Fibroblast of lung (primary cell): Measurements from ENCODE around the gene TMPO. TPM values are rescaled to one million over a fixed set of nuclear protein-coding genes. Genes with fewer than 3 reads are reported as not detected.

ENCODE experiments used
- DNase-seq, 2 donors: peaks; one replicate each; pipeline versions ENCODE4 v3.0.0 to v3.0.0-alpha.2; 2010; ENCODE audit warnings: low read depth in 2 of 2
- H2AFZ ChIP-seq: 2 replicates; pipeline ENCODE4 v1.5.1; 2012; ENCODE audit warnings: low read length, control low read depth, inconsistent platforms
- H3K27ac ChIP-seq: 2 replicates; pipeline ENCODE4 v1.5.1; 2011; ENCODE audit warnings: low read length, control low read depth; ENCODE audit not compliant: insufficient read depth
- H3K27me3 ChIP-seq: 2 replicates; pipeline ENCODE4 v1.5.1; 2011; ENCODE audit warnings: mild to moderate bottlenecking, low read length; ENCODE audit not compliant: control insufficient read depth, insufficient read depth
- H3K36me3 ChIP-seq: 2 replicates; pipeline ENCODE4 v1.5.1; 2011; ENCODE audit warnings: low read length; ENCODE audit not compliant: control insufficient read depth, insufficient read depth
- H3K4me1 ChIP-seq: 2 replicates; pipeline ENCODE4 v1.5.1; 2011; ENCODE audit warnings: low read length; ENCODE audit not compliant: control insufficient read depth, insufficient read depth; ENCODE audit errors: extremely low read depth
- H3K4me2 ChIP-seq: 2 replicates; pipeline ENCODE4 v1.5.1; 2011; ENCODE audit warnings: low read length, control low read depth; ENCODE audit not compliant: insufficient read depth; ENCODE audit errors: extremely low read depth
- H3K4me3 ChIP-seq, 4 experiments: fragments of 200-600 bp in 1 of 4; sonication (generic) in 1 of 4; replicated peaks in 1 of 4; 2 replicates each; pipeline ENCODE4 v1.5.1; 2011 to 2016; ENCODE audit warnings: low read length in 4 of 4, low read depth in 3 of 4, mild to moderate bottlenecking in 3 of 4, control low read depth in 2 of 4, inconsistent platforms in 1 of 4, mixed read lengths in 1 of 4; ENCODE audit not compliant: insufficient read depth in 1 of 4; ENCODE audit errors: control extremely low read depth in 1 of 4
- H3K79me2 ChIP-seq: 2 replicates; pipeline ENCODE4 v1.5.1; 2012; ENCODE audit warnings: mild to moderate bottlenecking, low read length, inconsistent platforms; ENCODE audit not compliant: control insufficient read depth, insufficient read depth
- H3K9ac ChIP-seq: 2 replicates; pipeline ENCODE4 v1.5.1; 2011; ENCODE audit warnings: mild to moderate bottlenecking, low read length, control low read depth; ENCODE audit not compliant: insufficient read depth
- H3K9me3 ChIP-seq: 2 replicates; pipeline ENCODE4 v1.5.1; 2012; ENCODE audit warnings: low read depth, low read length; ENCODE audit not compliant: control insufficient read depth, insufficient read depth
- H4K20me1 ChIP-seq: 2 replicates; pipeline ENCODE4 v1.5.1; 2011; ENCODE audit warnings: low read length; ENCODE audit not compliant: control insufficient read depth, insufficient read depth; ENCODE audit errors: extremely low read depth
- EZH2 ChIP-seq: IDR thresholded peaks from 2 replicates; pipeline ENCODE4 v1.5.1; 2012; ENCODE audit warnings: low read length, control low read depth, mild to moderate bottlenecking; ENCODE audit errors: missing control alignments
- polyA plus RNA-seq, 2 donors: library from polyadenylated mRNA; depleted of rRNA in 1 of 2; stranded (reverse) in 1 of 2; unstranded in 1 of 2; fragments of >200 nt; gene quantifications; 2 replicates each; pipeline ENCODE4 v1.2.1, GENCODE V29; 2011 to 2012; ENCODE audit warnings: missing spikeins in 1 of 2
- total RNA-seq: library from RNA; depleted of rRNA; stranded (reverse); fragments of >200 nt; gene quantifications from 2 replicates; pipeline ENCODE4 v1.2.1, GENCODE V29; 2014
- TF ChIP-seq, protein P1 (sequence below), 2 donors: IDR thresholded peaks in 1 of 2; conservative IDR thresholded peaks in 1 of 2; 1 replicate in 1 of 2; 2 replicates in 1 of 2; pipeline ENCODE4 v1.5.1; 2011 to 2012; ENCODE audit warnings: low read length in 2 of 2, control low read depth in 1 of 2, inconsistent platforms in 1 of 2, low read depth in 1 of 2, mild to moderate bottlenecking in 1 of 2

TMPO gene
- total and polyA plus RNA-seq, 2 donors (not counting 1 experiment from before 2014, with no cell fraction given), result 37.7 to 42.1 TPM

DNA sequence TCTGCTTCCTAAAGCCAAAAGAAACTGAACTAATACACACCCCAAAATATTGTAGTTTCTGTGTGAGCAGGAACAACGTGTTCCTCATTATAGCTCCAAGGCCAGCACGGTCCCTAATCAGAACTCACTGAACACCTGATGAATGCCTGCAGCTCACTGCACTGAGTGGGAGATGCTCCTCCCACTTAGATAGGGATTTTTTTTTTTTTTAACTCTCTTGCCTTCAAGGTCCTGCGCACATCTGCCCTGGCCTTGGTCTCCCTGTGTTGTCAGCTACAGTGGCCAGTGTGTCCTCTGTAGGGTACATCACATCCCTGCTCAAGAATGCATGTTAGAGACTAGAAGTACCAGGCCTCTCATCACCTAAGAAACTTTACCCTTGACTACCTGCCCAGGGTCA is 44.3 kb upstream of the TMPO start:
- H3K4me2 ChIP-seq, result no peak overlapping the region
- no peak for DNase-seq
- H3K79me2 ChIP-seq, result no peaks in the 10 kb centered on the region
- H3K4me3 ChIP-seq, result no peak overlapping the region
- H3K9ac ChIP-seq, result no peak overlapping the region
- H3K27me3 ChIP-seq, result no peaks in the 10 kb centered on the region
- no peak overlapping the region for H2AFZ ChIP-seq
- H4K20me1 ChIP-seq, result no peaks in the 10 kb centered on the region
- H3K4me1 ChIP-seq, result no peaks in the 10 kb centered on the region
- H3K27ac ChIP-seq, result no peak overlapping the region
- H3K9me3 ChIP-seq, result no peaks in the 10 kb centered on the region
- TF ChIP-seq EZH2, result no peak
- TF ChIP-seq, protein P1, sequence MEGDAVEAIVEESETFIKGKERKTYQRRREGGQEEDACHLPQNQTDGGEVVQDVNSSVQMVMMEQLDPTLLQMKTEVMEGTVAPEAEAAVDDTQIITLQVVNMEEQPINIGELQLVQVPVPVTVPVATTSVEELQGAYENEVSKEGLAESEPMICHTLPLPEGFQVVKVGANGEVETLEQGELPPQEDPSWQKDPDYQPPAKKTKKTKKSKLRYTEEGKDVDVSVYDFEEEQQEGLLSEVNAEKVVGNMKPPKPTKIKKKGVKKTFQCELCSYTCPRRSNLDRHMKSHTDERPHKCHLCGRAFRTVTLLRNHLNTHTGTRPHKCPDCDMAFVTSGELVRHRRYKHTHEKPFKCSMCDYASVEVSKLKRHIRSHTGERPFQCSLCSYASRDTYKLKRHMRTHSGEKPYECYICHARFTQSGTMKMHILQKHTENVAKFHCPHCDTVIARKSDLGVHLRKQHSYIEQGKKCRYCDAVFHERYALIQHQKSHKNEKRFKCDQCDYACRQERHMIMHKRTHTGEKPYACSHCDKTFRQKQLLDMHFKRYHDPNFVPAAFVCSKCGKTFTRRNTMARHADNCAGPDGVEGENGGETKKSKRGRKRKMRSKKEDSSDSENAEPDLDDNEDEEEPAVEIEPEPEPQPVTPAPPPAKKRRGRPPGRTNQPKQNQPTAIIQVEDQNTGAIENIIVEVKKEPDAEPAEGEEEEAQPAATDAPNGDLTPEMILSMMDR (conservative IDR thresholded peaks at IDR 0.05 in 1 of 2, IDR thresholded peaks at IDR 0.05 in 1 of 2; ENCODE audit: low read depth in 1 of 2, low read length in 2 of 2), result no peak
- no peaks in the 10 kb centered on the region for H3K36me3 ChIP-seq

DNA sequence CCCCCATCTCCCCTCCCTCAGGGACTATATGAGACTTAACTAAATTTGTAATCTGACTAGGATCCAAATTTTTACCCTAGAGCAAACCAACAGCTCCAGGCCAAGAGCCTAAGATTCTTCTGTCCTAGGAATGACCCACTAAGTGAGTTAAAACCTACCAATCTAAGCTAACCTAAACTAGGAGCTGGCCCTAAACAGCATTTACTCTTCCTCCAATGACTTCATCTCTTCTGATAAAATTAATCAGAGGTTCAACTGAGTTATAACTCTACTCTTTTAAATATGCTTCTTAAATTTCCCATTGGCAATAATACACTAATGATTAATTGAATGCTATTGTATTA is 39.9 kb upstream of the TMPO start:
- H3K79me2 ChIP-seq, result no peaks in the 10 kb centered on the region
- no peaks in the 10 kb centered on the region for H3K27me3 ChIP-seq
- H3K9me3 ChIP-seq, result no peaks in the 10 kb centered on the region
- no peaks in the 10 kb centered on the region for H3K36me3 ChIP-seq
- no peak overlapping the region for H2AFZ ChIP-seq
- no peak overlapping the region for H3K9ac ChIP-seq
- TF ChIP-seq, protein P1 (conservative IDR thresholded peaks at IDR 0.05 in 1 of 2, IDR thresholded peaks at IDR 0.05 in 1 of 2; ENCODE audit: low read depth in 1 of 2, low read length in 2 of 2), result no peak
- H3K4me1 ChIP-seq, result no peaks in the 10 kb centered on the region
- no peak overlapping the region for H3K4me3 ChIP-seq
- no peak overlapping the region for H3K27ac ChIP-seq
- no peak overlapping the region for H3K4me2 ChIP-seq
- no peaks in the 10 kb centered on the region for H4K20me1 ChIP-seq
- DNase-seq, result no peak

DNA sequence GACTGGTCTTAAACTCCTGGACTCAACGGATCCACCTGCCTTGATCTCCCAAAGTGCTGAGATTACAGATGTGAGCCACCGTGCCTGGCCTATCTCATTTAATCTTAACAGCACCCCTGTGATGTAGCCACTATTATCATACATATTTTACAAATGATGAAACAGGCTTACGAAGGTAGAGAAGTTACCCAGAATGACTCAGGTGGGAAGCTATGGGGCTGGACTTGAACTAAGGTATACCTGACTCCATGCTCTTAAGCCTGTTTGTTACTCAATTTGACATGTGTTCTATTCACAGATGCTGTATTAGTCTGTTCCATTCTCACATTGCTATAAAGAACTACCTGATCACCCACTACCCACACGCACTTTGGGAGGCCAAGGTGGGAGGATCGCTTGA is 36.8 kb upstream of the TMPO start:
- H4K20me1 ChIP-seq, result no peaks in the 10 kb centered on the region
- H3K4me3 ChIP-seq, result no peak overlapping the region
- no peaks in the 10 kb centered on the region for H3K4me1 ChIP-seq
- H3K9ac ChIP-seq, result no peak overlapping the region
- no peak for DNase-seq
- H3K27ac ChIP-seq, result no peak overlapping the region
- no peak for TF ChIP-seq EZH2
- TF ChIP-seq, protein P1 (conservative IDR thresholded peaks at IDR 0.05 in 1 of 2, IDR thresholded peaks at IDR 0.05 in 1 of 2; ENCODE audit: low read depth in 1 of 2, low read length in 2 of 2), result no peak
- no peak overlapping the region for H3K4me2 ChIP-seq
- no peaks in the 10 kb centered on the region for H3K36me3 ChIP-seq
- no peaks in the 10 kb centered on the region for H3K79me2 ChIP-seq
- no peak overlapping the region for H2AFZ ChIP-seq
- H3K9me3 ChIP-seq, result no peaks in the 10 kb centered on the region
- no peaks in the 10 kb centered on the region for H3K27me3 ChIP-seq
